Fibroblast of villous mesenchyme (primary cell): ENCODE results near the gene ENO2. TPM values are rescaled to one million over a fixed set of nuclear protein-coding genes. Genes with fewer than 3 reads are reported as not detected.

ENCODE experiments used
- DNase-seq: peaks from one replicate; pipeline ENCODE4 v3.0.0-alpha.2; 2010; ENCODE audit warnings: low read depth
- H3K4me3 ChIP-seq: 2 replicates; pipeline ENCODE4 v1.5.1; 2011; ENCODE audit warnings: low read depth, mild to moderate bottlenecking, low read length
- CTCF ChIP-seq: IDR thresholded peaks from 2 replicates; pipeline ENCODE4 v1.5.1; 2012; ENCODE audit warnings: low read depth, mild to moderate bottlenecking, low read length; ENCODE audit not compliant: insufficient read depth
- total RNA-seq: library from RNA; depleted of rRNA; stranded (reverse); fragments of >200 nt; gene quantifications from 2 replicates; pipeline ENCODE4 v1.2.3, GENCODE V29; 2012

Gene ENO2
- total RNA-seq, 1 donor: 3.5 TPM

- no peak for TF ChIP-seq CTCF
- no peak overlapping the region for H3K4me3 ChIP-seq
- no peak for DNase-seq
These were observed 44.3 kb downstream of the ENO2 start for GRCh38 chr12:6958609-6959057.

- no peak overlapping the region for H3K4me3 ChIP-seq
- no peak for TF ChIP-seq CTCF
- no peak for DNase-seq
These were observed 44.9 kb downstream of the ENO2 start for GRCh38 chr12:6959058-6959804.

GRCh38 chr12:6959805-6960592 is 45.6 kb downstream of the ENO2 start:
- no peak for TF ChIP-seq CTCF
- no peak for DNase-seq
- H3K4me3 ChIP-seq: no peak overlapping the region

GRCh38 chr12:6960593-6961277 is 46.4 kb downstream of the ENO2 start:
- peak; percentile 36 for DNase-seq
- peak; percentile 32 for TF ChIP-seq CTCF

GRCh38 chr12:6961278-6961694 is 46.9 kb downstream of the ENO2 start:
- peak overlapping the region; percentile 39 for H3K4me3 ChIP-seq
- DNase-seq: peak; percentile 78
- TF ChIP-seq CTCF: no peak

More at GRCh38 chr12:6960593-6961277, 46.4 kb downstream of the ENO2 start:
- peak overlapping the region; percentile 39 for H3K4me3 ChIP-seq

- peak; percentile 81 for DNase-seq
- TF ChIP-seq CTCF: peak; percentile 61
- H3K4me3 ChIP-seq: peak overlapping the region; percentile 39
These were observed 47.4 kb downstream of the ENO2 start for GRCh38 chr12:6961695-6962284.
